ENCODE data around the gene SORCS1. TPM values are rescaled to one million over a fixed set of nuclear protein-coding genes. Genes with fewer than 3 reads are reported as not detected.

SORCS1 gene
- total and polyA plus RNA-seq, 2 of the 8 experiments (the other 6 are each of a cell fraction or from before 2014, with no cell fraction given), result 4.1 to 4.6 TPM

DNA sequence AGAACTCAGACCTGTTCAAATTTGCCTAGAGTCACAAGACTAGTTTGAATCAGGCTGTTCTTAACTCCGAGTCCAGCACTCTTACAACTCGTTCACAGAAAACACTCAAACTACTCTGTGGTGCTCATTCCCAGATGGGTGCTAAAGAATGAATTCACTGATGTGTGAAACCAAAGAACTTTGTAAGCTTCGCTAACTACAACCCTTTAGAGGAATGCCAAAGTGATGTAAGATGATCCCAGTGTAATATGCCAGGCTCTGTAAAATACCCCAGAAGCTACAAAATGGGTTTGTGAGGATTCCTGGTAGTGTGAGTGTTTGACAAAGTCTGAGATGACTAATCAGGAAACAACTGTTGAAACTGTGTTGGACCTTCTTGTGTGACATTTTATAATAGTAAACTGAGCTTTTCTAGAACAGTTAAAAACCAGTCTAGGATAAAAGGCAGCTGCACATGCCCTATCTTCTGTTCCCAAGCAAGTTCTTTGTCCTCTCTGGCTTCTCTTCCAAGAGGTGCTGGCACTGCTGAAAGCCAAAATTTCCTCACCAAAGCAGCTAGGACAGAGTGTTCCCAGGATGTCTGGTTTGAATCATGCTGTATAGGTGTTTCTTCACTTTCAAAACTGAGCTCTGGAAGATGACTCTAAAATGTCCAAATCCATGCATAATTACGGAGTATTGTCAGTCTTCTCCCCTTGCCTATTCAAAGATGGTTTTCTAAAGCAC, 527.6 kb downstream of the SORCS1 start:
- Histone ChIP-seq H3K79me1 (ENCODE audit: low read depth, low read length) (no peaks in the 10 kb centered on the region), H2AFZ (ENCODE audit: low read length) (no peak overlapping the region), H2BK120ac (replicated peaks; ENCODE audit: low read depth, low read length) (no peak overlapping the region), H3K4ac (replicated peaks; ENCODE audit: insufficient read length, low read depth, low read length) (no peak overlapping the region), H3K79me2 (ENCODE audit: control insufficient read depth in 1 of 2, insufficient read depth in 2 of 2, low read length in 2 of 2) (no peaks in the 10 kb centered on the region), H2BK12ac (ENCODE audit: low read depth, low read length) (no peak overlapping the region), H3K9ac (replicated peaks in 1 of 4; ENCODE audit: extremely low read depth in 1 of 4, low read depth in 3 of 4, low read length in 3 of 4) (no peak overlapping the region), H3K4me2 (ENCODE audit: insufficient read depth in 1 of 2, low read depth in 2 of 2, low read length in 2 of 2) (no peak overlapping the region), H4K20me1 (replicated peaks in 1 of 2; ENCODE audit: control insufficient read depth in 1 of 2, insufficient read depth in 2 of 2, low read length in 2 of 2) (no peaks in the 10 kb centered on the region), H3K9me3 (ENCODE audit: insufficient read depth in 2 of 2, low read depth in 1 of 2, low read length in 1 of 2) (no peaks in the 10 kb centered on the region), H2BK15ac (ENCODE audit: low read length) (no peak overlapping the region), H4K91ac (replicated peaks; ENCODE audit: insufficient read length, low read length) (no peak overlapping the region), H3K14ac (ENCODE audit: insufficient read length) (no peak overlapping the region), H2AK5ac (ENCODE audit: low read depth, low read length) (no peak overlapping the region), H4K8ac (ENCODE audit: extremely low read depth, insufficient read depth, low read length) (no peak overlapping the region), H3K27ac (ENCODE audit: low read depth, low read length) (no peak overlapping the region), H3K56ac (replicated peaks; ENCODE audit: insufficient read length, low read depth, low read length) (no peak overlapping the region), H3K36me3 (ENCODE audit: control insufficient read depth in 2 of 4, insufficient read depth in 4 of 4, low read length in 3 of 4) (no peaks in the 10 kb centered on the region), H3K23ac (ENCODE audit: insufficient read length) (no peak overlapping the region), H2BK20ac (ENCODE audit: low read length) (no peak overlapping the region), H3K4me3 (ENCODE audit: extremely low read depth in 1 of 4, insufficient read depth in 2 of 4, low read depth in 3 of 4, low read length in 4 of 4) (no peak overlapping the region), H2BK5ac (ENCODE audit: low read depth, low read length) (no peak overlapping the region), H4K5ac (ENCODE audit: insufficient read length, low read depth, low read length) (no peak overlapping the region), H3K23me2 (ENCODE audit: low read depth, low read length) (no peaks in the 10 kb centered on the region), H3K4me1 (replicated peaks in 1 of 4; ENCODE audit: control insufficient read depth in 3 of 4, insufficient read depth in 4 of 4, low read length in 3 of 4) (no peaks in the 10 kb centered on the region), H3K27me3 (replicated peaks in 1 of 4; ENCODE audit: control insufficient read depth in 3 of 4, extremely low read depth in 1 of 4, insufficient read depth in 3 of 4, low read length in 3 of 4) (no peaks in the 10 kb centered on the region), H3K18ac (ENCODE audit: extremely low read depth, low read length) (no peak overlapping the region)
- POLR2A ChIA-PET (ENCODE audit: partially characterized antibody), result no interaction called here
- FAIRE-seq (no peak), DNase-seq (ENCODE audit: low read depth in 1 of 2, low spot score in 2 of 2) (no peak)
- 94% methylated on average over 4 of the region's 4 CpGs; no CpG with 5 or more reads in 1 of the 2 experiments for WGBS, 2 experiments (ENCODE audit: extremely low coverage in 1 of 2, insufficient coverage in 1 of 2, insufficient read length in 1 of 2, insufficient replicate concordance in 2 of 2, low coverage in 1 of 2, low lambda C conversion rate in 2 of 2, missing lambda C conversion rate in 1 of 2)
- CTCF ChIA-PET (ENCODE audit: partially characterized antibody), result interaction anchor here (1.1 to 1.6 kb wide), 4 partner anchors 9 to 13 kb away, joined by 4 to 5 read pairs (median 4); no protein-coding TSS in a partner anchor
- TF ChIP-seq GABPA (IDR thresholded peaks at IDR 0.05; ENCODE audit: borderline replicate concordance, insufficient read depth, low read length), result no peak
- TF ChIP-seq BACH1 (IDR thresholded peaks at IDR 0.05; ENCODE audit: low read length), result no peak
- TF ChIP-seq KDM4A (IDR thresholded peaks at IDR 0.05; ENCODE audit: low read depth, low read length, severe bottlenecking), result no peak
- no peak for TF ChIP-seq RAD21 (IDR thresholded peaks at IDR 0.05 in 1 of 2, conservative IDR thresholded peaks at IDR 0.05 in 1 of 2; ENCODE audit: low read depth in 2 of 2, low read length in 2 of 2)
- no peak for TF ChIP-seq CBX8 (IDR thresholded peaks at IDR 0.05; ENCODE audit: borderline replicate concordance, low read depth, low read length)
- TF ChIP-seq, protein P1, sequence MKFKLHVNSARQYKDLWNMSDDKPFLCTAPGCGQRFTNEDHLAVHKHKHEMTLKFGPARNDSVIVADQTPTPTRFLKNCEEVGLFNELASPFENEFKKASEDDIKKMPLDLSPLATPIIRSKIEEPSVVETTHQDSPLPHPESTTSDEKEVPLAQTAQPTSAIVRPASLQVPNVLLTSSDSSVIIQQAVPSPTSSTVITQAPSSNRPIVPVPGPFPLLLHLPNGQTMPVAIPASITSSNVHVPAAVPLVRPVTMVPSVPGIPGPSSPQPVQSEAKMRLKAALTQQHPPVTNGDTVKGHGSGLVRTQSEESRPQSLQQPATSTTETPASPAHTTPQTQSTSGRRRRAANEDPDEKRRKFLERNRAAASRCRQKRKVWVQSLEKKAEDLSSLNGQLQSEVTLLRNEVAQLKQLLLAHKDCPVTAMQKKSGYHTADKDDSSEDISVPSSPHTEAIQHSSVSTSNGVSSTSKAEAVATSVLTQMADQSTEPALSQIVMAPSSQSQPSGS (IDR thresholded peaks at IDR 0.05; ENCODE audit: low read length), result no peak
- no peak for TF ChIP-seq EP300 (IDR thresholded peaks at IDR 0.05; ENCODE audit: borderline replicate concordance in 1 of 2, low read depth in 2 of 2, low read length in 2 of 2)
- TF ChIP-seq EGR1 (IDR thresholded peaks at IDR 0.05; ENCODE audit: borderline replicate concordance, low read depth, low read length), result no peak
- no peak for TF ChIP-seq BRCA1 (IDR thresholded peaks at IDR 0.05; ENCODE audit: low read depth, low read length)
